Esophagus muscularis mucosa (tissue), 4 donors: ENCODE measurements around the gene SLC16A3.

Experiments used
- CTCF ChIP-seq, 3 experiments: fragments of 200-600 bp in 2 of 3; fragments of 450-650 bp in 1 of 3; sonication (generic) in 2 of 3; IDR thresholded peaks; one replicate each; pipeline ENCODE4 v1.5.1; 2017 to 2019; ENCODE audit warnings: antibody characterized with exemption in 3 of 3, mild to moderate bottlenecking in 2 of 3, moderate library complexity in 1 of 3
- EP300 ChIP-seq: sonication (generic); formaldehyde crosslinking; IDR thresholded peaks from one replicate; pipeline ENCODE4 v1.6.1; 2017; ENCODE audit warnings: antibody characterized with exemption
- POLR2A ChIP-seq: fragments of 450-650 bp; IDR thresholded peaks from one replicate; pipeline ENCODE4 v1.6.1; 2017; ENCODE audit warnings: antibody characterized with exemption, moderate library complexity, mild to moderate bottlenecking, low read depth
- POLR2AphosphoS5 ChIP-seq, 2 donors: sonication (generic); formaldehyde crosslinking; IDR thresholded peaks; one replicate each; pipeline ENCODE4 v1.6.1; 2017; ENCODE audit warnings: antibody characterized with exemption in 2 of 2

GRCh38 chr17:82228278-82228841, 482 bp upstream of the SLC16A3 start:
- TF ChIP-seq POLR2AphosphoS5 (IDR thresholded peaks at IDR 0.05) (peak in 1 of 2 donors; percentile 44), CTCF (IDR thresholded peaks at IDR 0.05) (no peak), EP300 (no peak), POLR2A (no peak)
